ENCODE measurements around the gene NTSR1.

Gene NTSR1

GRCh38 chr20:62667530-62668440 lies 40.9 kb upstream of the NTSR1 start:
- H3K27ac ChIP-seq (replicated peaks) = no peak overlapping the region
- no peak for TF ChIP-seq POLR2AphosphoS5 (IDR thresholded peaks at IDR 0.05; ENCODE audit: low read depth)
- TF ChIP-seq, protein P1, sequence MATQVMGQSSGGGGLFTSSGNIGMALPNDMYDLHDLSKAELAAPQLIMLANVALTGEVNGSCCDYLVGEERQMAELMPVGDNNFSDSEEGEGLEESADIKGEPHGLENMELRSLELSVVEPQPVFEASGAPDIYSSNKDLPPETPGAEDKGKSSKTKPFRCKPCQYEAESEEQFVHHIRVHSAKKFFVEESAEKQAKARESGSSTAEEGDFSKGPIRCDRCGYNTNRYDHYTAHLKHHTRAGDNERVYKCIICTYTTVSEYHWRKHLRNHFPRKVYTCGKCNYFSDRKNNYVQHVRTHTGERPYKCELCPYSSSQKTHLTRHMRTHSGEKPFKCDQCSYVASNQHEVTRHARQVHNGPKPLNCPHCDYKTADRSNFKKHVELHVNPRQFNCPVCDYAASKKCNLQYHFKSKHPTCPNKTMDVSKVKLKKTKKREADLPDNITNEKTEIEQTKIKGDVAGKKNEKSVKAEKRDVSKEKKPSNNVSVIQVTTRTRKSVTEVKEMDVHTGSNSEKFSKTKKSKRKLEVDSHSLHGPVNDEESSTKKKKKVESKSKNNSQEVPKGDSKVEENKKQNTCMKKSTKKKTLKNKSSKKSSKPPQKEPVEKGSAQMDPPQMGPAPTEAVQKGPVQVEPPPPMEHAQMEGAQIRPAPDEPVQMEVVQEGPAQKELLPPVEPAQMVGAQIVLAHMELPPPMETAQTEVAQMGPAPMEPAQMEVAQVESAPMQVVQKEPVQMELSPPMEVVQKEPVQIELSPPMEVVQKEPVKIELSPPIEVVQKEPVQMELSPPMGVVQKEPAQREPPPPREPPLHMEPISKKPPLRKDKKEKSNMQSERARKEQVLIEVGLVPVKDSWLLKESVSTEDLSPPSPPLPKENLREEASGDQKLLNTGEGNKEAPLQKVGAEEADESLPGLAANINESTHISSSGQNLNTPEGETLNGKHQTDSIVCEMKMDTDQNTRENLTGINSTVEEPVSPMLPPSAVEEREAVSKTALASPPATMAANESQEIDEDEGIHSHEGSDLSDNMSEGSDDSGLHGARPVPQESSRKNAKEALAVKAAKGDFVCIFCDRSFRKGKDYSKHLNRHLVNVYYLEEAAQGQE (IDR thresholded peaks at IDR 0.05; ENCODE audit: insufficient replicate concordance, low read depth) = no peak
- TF ChIP-seq, protein P2, sequence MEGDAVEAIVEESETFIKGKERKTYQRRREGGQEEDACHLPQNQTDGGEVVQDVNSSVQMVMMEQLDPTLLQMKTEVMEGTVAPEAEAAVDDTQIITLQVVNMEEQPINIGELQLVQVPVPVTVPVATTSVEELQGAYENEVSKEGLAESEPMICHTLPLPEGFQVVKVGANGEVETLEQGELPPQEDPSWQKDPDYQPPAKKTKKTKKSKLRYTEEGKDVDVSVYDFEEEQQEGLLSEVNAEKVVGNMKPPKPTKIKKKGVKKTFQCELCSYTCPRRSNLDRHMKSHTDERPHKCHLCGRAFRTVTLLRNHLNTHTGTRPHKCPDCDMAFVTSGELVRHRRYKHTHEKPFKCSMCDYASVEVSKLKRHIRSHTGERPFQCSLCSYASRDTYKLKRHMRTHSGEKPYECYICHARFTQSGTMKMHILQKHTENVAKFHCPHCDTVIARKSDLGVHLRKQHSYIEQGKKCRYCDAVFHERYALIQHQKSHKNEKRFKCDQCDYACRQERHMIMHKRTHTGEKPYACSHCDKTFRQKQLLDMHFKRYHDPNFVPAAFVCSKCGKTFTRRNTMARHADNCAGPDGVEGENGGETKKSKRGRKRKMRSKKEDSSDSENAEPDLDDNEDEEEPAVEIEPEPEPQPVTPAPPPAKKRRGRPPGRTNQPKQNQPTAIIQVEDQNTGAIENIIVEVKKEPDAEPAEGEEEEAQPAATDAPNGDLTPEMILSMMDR (IDR thresholded peaks at IDR 0.05; ENCODE audit: insufficient read depth, low read length) = no peak
- TF ChIP-seq SPI1 (IDR thresholded peaks at IDR 0.05; ENCODE audit: borderline replicate concordance, low read depth) = no peak
- TF ChIP-seq GABPA (IDR thresholded peaks at IDR 0.05; ENCODE audit: low read depth) = no peak

GRCh38 chr20:62668441-62669027 lies 40.1 kb upstream of the NTSR1 start:
- no peak overlapping the region for H3K4me3 ChIP-seq (replicated peaks; ENCODE audit: insufficient read depth, low read length)
- no peak overlapping the region for H3K27ac ChIP-seq (replicated peaks)
- no peaks in the 10 kb centered on the region for H3K27me3 ChIP-seq (ENCODE audit: insufficient read depth, poor library complexity, severe bottlenecking)
- TF ChIP-seq GABPA (IDR thresholded peaks at IDR 0.05; ENCODE audit: low read depth) (no peak), SPI1 (IDR thresholded peaks at IDR 0.05; ENCODE audit: borderline replicate concordance, low read depth) (no peak), POLR2AphosphoS5 (IDR thresholded peaks at IDR 0.05; ENCODE audit: low read depth) (0 out of 2 replicates have a peak, but pooled peaks have one; percentile 7)
- TF ChIP-seq, protein P2 (IDR thresholded peaks at IDR 0.05; ENCODE audit: insufficient read depth, low read length) = peak; percentile 78
- TF ChIP-seq, protein P1 (IDR thresholded peaks at IDR 0.05; ENCODE audit: insufficient replicate concordance, low read depth) = no peak
- DNase-seq (ENCODE audit: low read depth in 1 of 2, low spot score in 1 of 2) = peak in 1 of 2 experiments; percentile 59

More at GRCh38 chr20:62667530-62668440, 40.9 kb upstream of the NTSR1 start:
- H3K4me3 ChIP-seq (replicated peaks; ENCODE audit: insufficient read depth, low read length) = no peak overlapping the region
- no peaks in the 10 kb centered on the region for H3K27me3 ChIP-seq (ENCODE audit: insufficient read depth, poor library complexity, severe bottlenecking)
- DNase-seq (ENCODE audit: low read depth in 1 of 2, low spot score in 1 of 2) = no peak

- no peak overlapping the region for H3K4me3 ChIP-seq (replicated peaks; ENCODE audit: insufficient read depth, low read length)
- no peak overlapping the region for H3K27ac ChIP-seq (replicated peaks)
- no peak for TF ChIP-seq GABPA (IDR thresholded peaks at IDR 0.05; ENCODE audit: low read depth)
- TF ChIP-seq, protein P1 (IDR thresholded peaks at IDR 0.05; ENCODE audit: insufficient replicate concordance, low read depth) = no peak
- TF ChIP-seq SPI1 (IDR thresholded peaks at IDR 0.05; ENCODE audit: borderline replicate concordance, low read depth) = no peak
- TF ChIP-seq, protein P2 (IDR thresholded peaks at IDR 0.05; ENCODE audit: insufficient read depth, low read length) = no peak
- no peak for TF ChIP-seq POLR2AphosphoS5 (IDR thresholded peaks at IDR 0.05; ENCODE audit: low read depth)
- DNase-seq (ENCODE audit: low read depth in 1 of 2, low spot score in 1 of 2) = no peak
- no peaks in the 10 kb centered on the region for H3K27me3 ChIP-seq (ENCODE audit: insufficient read depth, poor library complexity, severe bottlenecking)
These were observed 39.4 kb upstream of the NTSR1 start for GRCh38 chr20:62669249-62669648.
